HG02759 (cell line): ENCODE data around the gene ZNF354C.

Experiments used
- ATAC-seq: cut with Tn5 transposase; IDR thresholded peaks from one replicate; pipeline ENCODE4 v1.9.1; 2021; ENCODE audit warnings: mild to moderate bottlenecking, moderate library complexity; ENCODE audit not compliant: unreplicated experiment

Gene ZNF354C

GRCh38 chr5:179113945-179114641, 53.9 kb downstream of the ZNF354C start:
- no peak for ATAC-seq

- ATAC-seq: no peak
Measured at GRCh38 chr5:179114756-179115155, 54.6 kb downstream of the ZNF354C start.

- no peak for ATAC-seq
Measured at GRCh38 chr5:179115307-179115706, 55.1 kb downstream of the ZNF354C start.

GRCh38 chr5:179115845-179116524, 55.8 kb downstream of the ZNF354C start:
- ATAC-seq: no peak

- ATAC-seq: no peak
Measured at GRCh38 chr5:179118338-179118737, 58.2 kb downstream of the ZNF354C start.

GRCh38 chr5:179118756-179119414, 58.7 kb downstream of the ZNF354C start:
- no peak for ATAC-seq

- no peak for ATAC-seq
Measured at GRCh38 chr5:179119415-179120170, 59.4 kb downstream of the ZNF354C start.

GRCh38 chr5:179120421-179120861, 60.3 kb downstream of the ZNF354C start:
- no peak for ATAC-seq

- no peak for ATAC-seq
Measured at GRCh38 chr5:179120951-179121666, 60.9 kb downstream of the ZNF354C start.

GRCh38 chr5:179121667-179122111, 61.5 kb downstream of the ZNF354C start:
- no peak for ATAC-seq

GRCh38 chr5:179122411-179123108, 62.4 kb downstream of the ZNF354C start:
- ATAC-seq: no peak

- no peak for ATAC-seq
Measured at GRCh38 chr5:179123109-179123426, 62.9 kb downstream of the ZNF354C start.

GRCh38 chr5:179123491-179124272, 63.5 kb downstream of the ZNF354C start:
- no peak for ATAC-seq

- no peak for ATAC-seq
Measured at GRCh38 chr5:179124273-179124852, 64.2 kb downstream of the ZNF354C start.

GRCh38 chr5:179124853-179125788, 64.9 kb downstream of the ZNF354C start:
- ATAC-seq: no peak

- ATAC-seq: no peak
Measured at GRCh38 chr5:179125789-179126505, 65.8 kb downstream of the ZNF354C start.

- no peak for ATAC-seq
Measured at GRCh38 chr5:179126506-179126991, 66.4 kb downstream of the ZNF354C start.
